Mesendoderm (in vitro differentiated cells): ENCODE data around the gene TYROBP.

Experiments
- DNase-seq: peaks from one replicate; pipeline ENCODE4 v3.0.0; 2013
- H2AK5ac ChIP-seq: 2 replicates; pipeline ENCODE4 v1.6.1; 2013; ENCODE audit warnings: low read length, inconsistent platforms
- H2BK120ac ChIP-seq: 2 replicates; pipeline ENCODE4 v1.6.1; 2013; ENCODE audit warnings: low read depth, mild to moderate bottlenecking, low read length, moderate library complexity, mixed read lengths
- H2BK15ac ChIP-seq: replicated peaks from 2 replicates; pipeline ENCODE4 v1.6.1; 2013; ENCODE audit warnings: low read depth, mild to moderate bottlenecking, moderate library complexity
- H2BK5ac ChIP-seq: 2 replicates; pipeline ENCODE4 v1.6.1; 2013; ENCODE audit warnings: low read length, inconsistent platforms
- H3K18ac ChIP-seq: 2 replicates; pipeline ENCODE4 v1.6.1; 2013; ENCODE audit warnings: mild to moderate bottlenecking, low read length, mixed read lengths
- H3K23ac ChIP-seq: one replicate; pipeline ENCODE4 v1.6.1; 2013; ENCODE audit warnings: low read length
- H3K27ac ChIP-seq: 2 replicates; pipeline ENCODE4 v1.5.1; 2013; ENCODE audit warnings: low read depth, mild to moderate bottlenecking, inconsistent platforms, low read length, moderate library complexity
- H3K27me3 ChIP-seq: 2 replicates; pipeline ENCODE4 v1.6.1; 2013; ENCODE audit warnings: low read length, control low read depth, mild to moderate bottlenecking, inconsistent platforms; ENCODE audit not compliant: insufficient read depth, poor library complexity
- H3K36me3 ChIP-seq: 2 replicates; pipeline ENCODE4 v1.6.1; 2013; ENCODE audit warnings: low read length, inconsistent platforms; ENCODE audit not compliant: control insufficient read depth, insufficient read depth
- H3K4ac ChIP-seq: one replicate; pipeline ENCODE4 v1.6.1; 2013; ENCODE audit warnings: low read depth, mild to moderate bottlenecking, low read length, moderate library complexity
- H3K4me1 ChIP-seq: 2 replicates; pipeline ENCODE4 v1.6.1; 2013; ENCODE audit warnings: low read depth, low read length, inconsistent platforms; ENCODE audit not compliant: control insufficient read depth
- H3K4me2 ChIP-seq: 2 replicates; pipeline ENCODE4 v1.6.1; 2013; ENCODE audit warnings: low read length
- H3K4me3 ChIP-seq: 2 replicates; pipeline ENCODE4 v1.5.1; 2013; ENCODE audit warnings: mild to moderate bottlenecking, low read length
- H3K56ac ChIP-seq: one replicate; pipeline ENCODE4 v1.6.1; 2013; ENCODE audit warnings: low read length
- H3K79me1 ChIP-seq: 2 replicates; pipeline ENCODE4 v1.6.1; 2013; ENCODE audit warnings: low read length, inconsistent platforms
- H3K79me2 ChIP-seq: 2 replicates; pipeline ENCODE4 v1.6.1; 2013; ENCODE audit warnings: mild to moderate bottlenecking, low read length; ENCODE audit not compliant: control insufficient read depth, insufficient read depth
- H3K9ac ChIP-seq: 2 replicates; pipeline ENCODE4 v1.6.1; 2013; ENCODE audit warnings: low read length, inconsistent platforms
- H4K5ac ChIP-seq: one replicate; pipeline ENCODE4 v1.6.1; 2013; ENCODE audit warnings: low read length
- H4K8ac ChIP-seq: one replicate; pipeline ENCODE4 v1.6.1; 2013; ENCODE audit warnings: low read depth, mild to moderate bottlenecking, control low read depth, low read length, moderate library complexity
- WGBS: extraction: QIAGEN DNeasy Blood & Tissue Kit; methylation state at CpG from one replicate; pipeline ENCODE4 v1.1.7; 2013; ENCODE audit warnings: low lambda C conversion rate, missing lambda C conversion rate; ENCODE audit not compliant: insufficient coverage; ENCODE audit errors: extremely low coverage; 5-methylcytosine and 5-hydroxymethylcytosine counted together

TYROBP gene

DNA sequence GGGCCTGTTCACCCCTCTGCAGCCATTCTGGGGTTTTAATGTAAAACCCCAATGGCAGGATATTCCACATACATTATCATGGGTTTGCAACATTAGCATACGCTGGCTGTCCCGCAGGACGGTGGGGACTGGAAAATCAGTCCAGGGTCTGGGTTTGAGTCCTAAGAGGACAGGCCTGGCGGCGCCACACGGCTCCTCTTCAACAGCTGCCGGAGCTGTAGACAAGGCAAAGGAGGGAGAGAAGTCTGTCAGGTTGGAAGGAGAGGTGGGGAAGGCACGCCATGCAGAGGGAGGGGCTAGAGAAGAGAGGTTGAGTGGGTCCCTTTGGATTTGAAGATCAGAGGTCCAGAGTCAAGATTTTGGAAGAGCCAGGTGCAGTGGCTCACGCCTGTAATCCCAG, 19.7 kb downstream of the TYROBP start:
- WGBS: no CpG with 5 or more reads among the region's 9 CpGs

DNA sequence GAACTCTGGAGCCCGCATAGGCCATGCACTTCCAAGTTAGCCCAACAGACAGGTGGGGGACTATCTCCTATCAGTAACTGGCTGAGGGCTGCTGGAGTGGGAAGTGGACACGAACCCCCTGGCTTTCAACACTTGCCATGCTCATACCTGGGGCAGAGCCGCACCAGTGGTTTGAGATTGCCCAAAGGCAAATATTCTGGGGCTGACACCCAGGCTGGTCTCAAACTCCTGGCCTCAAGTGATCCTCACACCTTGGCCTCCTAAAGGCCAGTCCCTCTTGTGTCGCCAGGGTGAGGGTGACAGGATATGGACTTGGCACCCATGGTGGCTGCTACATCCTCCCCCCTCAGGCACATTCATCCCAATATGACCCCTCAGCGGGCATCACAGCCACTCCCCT, 20.9 kb downstream of the TYROBP start:
- Histone ChIP-seq H3K27me3 (no peaks in the 10 kb centered on the region), H3K4me2 (no peak overlapping the region), H3K4ac (no peak overlapping the region), H3K4me1 (no peaks in the 10 kb centered on the region), H3K79me1 (no peaks in the 10 kb centered on the region), H4K8ac (no peak overlapping the region), H3K79me2 (no peaks in the 10 kb centered on the region), H2BK15ac (no peak overlapping the region), H4K5ac (no peak overlapping the region), H3K36me3 (peaks cover 10% of the 10 kb centered on the region), H2BK120ac (no peak overlapping the region), H3K18ac (no peak overlapping the region), H2AK5ac (no peak overlapping the region), H3K27ac (no peak overlapping the region), H3K4me3 (no peak overlapping the region), H3K23ac (no peak overlapping the region), H2BK5ac (no peak overlapping the region), H3K56ac (no peak overlapping the region), H3K9ac (no peak overlapping the region)
- no peak for DNase-seq
- WGBS: no CpG with 5 or more reads among the region's 5 CpGs

More for the DNA sequence above, 19.7 kb downstream of the TYROBP start:
- no peaks in the 10 kb centered on the region for H3K27me3 ChIP-seq
- H4K5ac ChIP-seq: no peak overlapping the region
- H2BK15ac ChIP-seq: no peak overlapping the region
- H2BK5ac ChIP-seq: no peak overlapping the region
- H2AK5ac ChIP-seq: no peak overlapping the region
- H3K4me2 ChIP-seq: no peak overlapping the region
- no peaks in the 10 kb centered on the region for H3K79me1 ChIP-seq
- H3K4ac ChIP-seq: no peak overlapping the region
- no peak overlapping the region for H3K18ac ChIP-seq
- no peak for DNase-seq
- H2BK120ac ChIP-seq: no peak overlapping the region
- H3K9ac ChIP-seq: no peak overlapping the region
- H3K79me2 ChIP-seq: no peaks in the 10 kb centered on the region
- no peak overlapping the region for H3K56ac ChIP-seq
- H3K4me1 ChIP-seq: no peaks in the 10 kb centered on the region
- no peak overlapping the region for H3K27ac ChIP-seq
- peaks cover 10% of the 10 kb centered on the region for H3K36me3 ChIP-seq
- H4K8ac ChIP-seq: no peak overlapping the region
- no peak overlapping the region for H3K4me3 ChIP-seq
- no peak overlapping the region for H3K23ac ChIP-seq

DNA sequence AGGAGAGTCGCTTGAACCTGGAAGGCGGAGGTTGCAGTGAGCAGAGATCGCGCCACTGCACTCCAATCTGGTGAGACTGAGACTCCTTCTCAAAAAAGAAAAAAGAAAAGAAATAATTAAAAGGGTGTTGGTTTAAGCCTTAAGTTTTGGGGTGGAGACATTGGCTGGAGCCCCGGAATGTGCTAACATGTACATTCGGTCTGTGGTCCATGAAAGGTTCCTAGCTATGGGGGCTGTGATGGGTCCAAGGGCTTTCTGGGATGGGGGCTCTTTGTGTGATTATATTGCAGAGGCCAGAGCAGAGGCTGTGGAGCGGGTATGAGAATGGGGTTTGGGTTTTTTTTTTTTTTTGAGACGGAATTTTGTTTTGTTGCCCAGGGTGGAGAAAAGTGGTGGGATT, 22.2 kb downstream of the TYROBP start:
- Histone ChIP-seq H2AK5ac (no peak overlapping the region), H3K4ac (no peak overlapping the region), H3K27me3 (no peaks in the 10 kb centered on the region), H3K4me2 (no peak overlapping the region), H3K9ac (no peak overlapping the region), H3K4me3 (no peak overlapping the region), H3K23ac (no peak overlapping the region), H2BK120ac (no peak overlapping the region), H4K5ac (no peak overlapping the region), H3K36me3 (peaks cover 10% of the 10 kb centered on the region), H3K4me1 (no peaks in the 10 kb centered on the region), H2BK5ac (no peak overlapping the region), H3K79me1 (no peaks in the 10 kb centered on the region), H3K27ac (no peak overlapping the region), H2BK15ac (no peak overlapping the region), H3K79me2 (no peaks in the 10 kb centered on the region), H3K18ac (no peak overlapping the region), H3K56ac (no peak overlapping the region), H4K8ac (no peak overlapping the region)
- no CpG with 5 or more reads among the region's 8 CpGs for WGBS
- no peak for DNase-seq

DNA sequence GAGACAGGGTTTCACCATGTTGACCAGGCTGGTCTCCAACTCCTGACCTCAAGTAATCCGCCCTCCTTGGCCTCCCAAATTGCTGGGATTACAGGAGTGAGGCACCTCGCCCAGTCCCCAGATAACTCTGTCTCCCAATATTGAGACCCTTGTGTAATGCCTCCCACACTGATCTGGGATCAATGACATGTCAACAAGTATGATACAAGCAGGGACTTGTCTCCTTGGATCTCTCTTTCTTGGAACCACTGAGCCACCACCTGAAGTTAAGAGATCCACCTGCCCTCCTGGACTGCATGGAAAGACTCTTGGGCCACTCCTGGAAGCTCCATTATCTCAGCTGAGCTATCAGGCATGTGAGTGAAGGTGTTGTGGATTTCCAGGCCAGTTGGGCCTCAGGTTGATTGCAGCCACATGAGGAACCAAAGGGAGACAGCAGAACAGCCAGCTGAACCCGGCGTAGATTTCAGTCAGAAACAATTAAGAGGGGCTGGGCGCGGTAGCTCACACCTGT, 22.8 kb downstream of the TYROBP start:
- Histone ChIP-seq H3K9ac (no peak overlapping the region), H3K27ac (no peak overlapping the region), H3K56ac (no peak overlapping the region), H3K27me3 (no peaks in the 10 kb centered on the region), H2BK120ac (no peak overlapping the region), H3K4me3 (no peak overlapping the region), H3K4ac (no peak overlapping the region), H3K79me1 (no peaks in the 10 kb centered on the region), H3K4me2 (no peak overlapping the region), H3K36me3 (peaks cover 10% of the 10 kb centered on the region), H4K5ac (no peak overlapping the region), H3K4me1 (no peaks in the 10 kb centered on the region), H2BK5ac (no peak overlapping the region), H3K18ac (no peak overlapping the region), H2BK15ac (no peak overlapping the region), H3K79me2 (no peaks in the 10 kb centered on the region), H2AK5ac (no peak overlapping the region), H3K23ac (no peak overlapping the region), H4K8ac (no peak overlapping the region)
- no peak for DNase-seq
- WGBS: no CpG with 5 or more reads among the region's 6 CpGs

DNA sequence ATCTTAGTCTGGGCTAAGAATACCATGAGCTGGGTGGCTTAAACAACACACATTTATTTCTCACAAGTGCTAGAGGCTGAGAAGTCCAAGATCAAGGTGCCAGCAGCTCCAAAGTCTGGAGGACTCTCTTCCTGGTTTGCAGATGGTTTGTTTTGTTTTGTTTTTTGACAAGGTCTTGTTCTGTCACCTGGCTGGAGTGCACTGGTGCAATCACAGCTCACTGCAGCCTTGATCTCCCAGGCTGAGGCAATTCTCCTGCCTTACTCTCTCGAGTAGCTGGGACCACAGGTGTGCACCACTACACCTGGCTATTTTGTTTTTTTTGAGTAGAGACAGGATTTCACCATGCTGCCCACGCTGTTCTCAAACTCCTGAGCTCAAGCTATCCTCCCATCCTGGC, 24.2 kb downstream of the TYROBP start:
- no peaks in the 10 kb centered on the region for H3K79me1 ChIP-seq
- H3K4me1 ChIP-seq: no peaks in the 10 kb centered on the region
- H4K8ac ChIP-seq: no peak overlapping the region
- DNase-seq: no peak
- H2AK5ac ChIP-seq: no peak overlapping the region
- H3K23ac ChIP-seq: no peak overlapping the region
- no peak overlapping the region for H2BK120ac ChIP-seq
- no peak overlapping the region for H3K9ac ChIP-seq
- H3K27ac ChIP-seq: no peak overlapping the region
- no peak overlapping the region for H3K4me2 ChIP-seq
- no peaks in the 10 kb centered on the region for H3K27me3 ChIP-seq
- WGBS: no CpG with 5 or more reads among the region's 2 CpGs
- no peak overlapping the region for H2BK15ac ChIP-seq
- H3K56ac ChIP-seq: no peak overlapping the region
- no peaks in the 10 kb centered on the region for H3K79me2 ChIP-seq
- peaks cover 6% of the 10 kb centered on the region for H3K36me3 ChIP-seq
- no peak overlapping the region for H3K18ac ChIP-seq
- H4K5ac ChIP-seq: no peak overlapping the region
- no peak overlapping the region for H2BK5ac ChIP-seq
- H3K4ac ChIP-seq: no peak overlapping the region
- no peak overlapping the region for H3K4me3 ChIP-seq

DNA sequence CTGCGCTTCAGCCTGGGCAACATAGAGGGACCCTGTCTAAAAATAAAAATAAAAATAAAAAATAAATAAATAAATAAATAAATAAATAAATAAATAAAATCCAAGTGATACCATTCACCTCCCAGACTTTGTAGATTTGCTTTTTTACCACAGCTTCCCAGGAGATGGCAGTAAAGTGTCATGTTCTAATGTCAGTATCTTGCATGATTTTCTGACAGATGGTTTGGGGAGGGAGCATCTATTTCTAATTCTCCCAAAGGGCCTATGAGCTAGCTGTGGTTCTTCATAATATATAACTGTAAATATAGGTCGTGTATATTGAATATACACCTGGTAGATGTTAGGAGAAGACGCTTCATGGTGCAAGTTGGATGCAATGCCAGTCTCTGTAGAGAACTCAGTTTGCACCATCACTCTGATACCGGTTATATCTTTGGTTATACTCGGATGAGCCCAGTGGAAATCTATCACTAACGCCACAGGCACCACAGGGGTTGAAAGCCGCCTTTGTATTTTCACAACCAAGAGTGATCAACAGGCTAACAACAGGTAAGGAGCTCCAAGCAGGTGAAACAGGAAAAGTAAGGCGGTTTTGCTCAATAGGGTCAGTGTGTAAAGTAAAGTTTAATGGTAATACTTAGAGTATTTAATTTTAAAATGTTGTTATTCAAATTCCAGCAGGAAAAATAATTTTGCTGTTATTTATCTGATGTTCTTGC, 25.8 kb downstream of the TYROBP start:
- Histone ChIP-seq H3K4me3 (no peak overlapping the region), H2BK120ac (no peak overlapping the region), H3K4me2 (no peak overlapping the region), H3K9ac (no peak overlapping the region), H2BK5ac (no peak overlapping the region), H2BK15ac (no peak overlapping the region), H4K8ac (no peak overlapping the region), H3K4ac (no peak overlapping the region), H3K56ac (no peak overlapping the region), H3K23ac (no peak overlapping the region), H4K5ac (no peak overlapping the region), H3K36me3 (no peaks in the 10 kb centered on the region), H2AK5ac (no peak overlapping the region), H3K79me1 (no peaks in the 10 kb centered on the region), H3K79me2 (no peaks in the 10 kb centered on the region), H3K27ac (no peak overlapping the region), H3K4me1 (no peaks in the 10 kb centered on the region), H3K27me3 (no peaks in the 10 kb centered on the region), H3K18ac (no peak overlapping the region)
- DNase-seq: peak; percentile 74
- no CpG with 5 or more reads among the region's 8 CpGs for WGBS
